ENCODE data around the gene STEEP1.

GRCh38 chrX:119512146-119512800, 52.9 kb downstream of the STEEP1 start:
- TF ChIP-seq, protein P1, sequence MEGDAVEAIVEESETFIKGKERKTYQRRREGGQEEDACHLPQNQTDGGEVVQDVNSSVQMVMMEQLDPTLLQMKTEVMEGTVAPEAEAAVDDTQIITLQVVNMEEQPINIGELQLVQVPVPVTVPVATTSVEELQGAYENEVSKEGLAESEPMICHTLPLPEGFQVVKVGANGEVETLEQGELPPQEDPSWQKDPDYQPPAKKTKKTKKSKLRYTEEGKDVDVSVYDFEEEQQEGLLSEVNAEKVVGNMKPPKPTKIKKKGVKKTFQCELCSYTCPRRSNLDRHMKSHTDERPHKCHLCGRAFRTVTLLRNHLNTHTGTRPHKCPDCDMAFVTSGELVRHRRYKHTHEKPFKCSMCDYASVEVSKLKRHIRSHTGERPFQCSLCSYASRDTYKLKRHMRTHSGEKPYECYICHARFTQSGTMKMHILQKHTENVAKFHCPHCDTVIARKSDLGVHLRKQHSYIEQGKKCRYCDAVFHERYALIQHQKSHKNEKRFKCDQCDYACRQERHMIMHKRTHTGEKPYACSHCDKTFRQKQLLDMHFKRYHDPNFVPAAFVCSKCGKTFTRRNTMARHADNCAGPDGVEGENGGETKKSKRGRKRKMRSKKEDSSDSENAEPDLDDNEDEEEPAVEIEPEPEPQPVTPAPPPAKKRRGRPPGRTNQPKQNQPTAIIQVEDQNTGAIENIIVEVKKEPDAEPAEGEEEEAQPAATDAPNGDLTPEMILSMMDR (IDR thresholded peaks at IDR 0.05; ENCODE audit: insufficient read depth, low read length, poor library complexity, severe bottlenecking) = no peak
- TF ChIP-seq EZH2phosphoT487 (conservative IDR thresholded peaks at IDR 0.05; ENCODE audit: low read length) = no peak

Measured in SU-DHL-6 (cell line).